ENCODE results near the gene EXOC6B.

GRCh38 chr2:72527424-72527823 is 298.4 kb downstream of the EXOC6B start:
- TF ChIP-seq POLR2A (IDR thresholded peaks at IDR 0.05) (no peak), CTCF (IDR thresholded peaks at IDR 0.05) (no peak)
